PC-9 (cell line): ENCODE data around the gene SPATC1L. TPM values are rescaled to one million over a fixed set of nuclear protein-coding genes. Genes with fewer than 3 reads are reported as not detected.

Experiments used
- BruUV-seq: library from RNA; stranded (reverse); fragments of 400-500 nt; replicated peaks from 2 replicates; lab custom pipeline; 2021; lab: Mats Ljungman, UMichigan
- CTCF ChIA-PET: fragments of 300-600 bp; sonication (Branson Sonifier 250); formaldehyde crosslinking; loops from one replicate; lab custom pipeline; 2022; ENCODE audit warnings: antibody characterized with exemption; lab: Charles Lee
- POLR2A ChIA-PET: fragments of 300-600 bp; sonication (Branson Sonifier 250); formaldehyde crosslinking; loops from one replicate; lab custom pipeline; 2022; ENCODE audit warnings: antibody characterized with exemption; ENCODE audit not compliant: unreplicated experiment; lab: Charles Lee
- DNase-seq, 2 experiments: peaks; one replicate each; pipeline versions ENCODE4 v3.0.0 to v3.0.0-alpha.2; 2015 to 2022; ENCODE audit warnings: mixed read lengths in 1 of 2
- H2AFZ ChIP-seq: fragments of 200-600 bp; sonication (generic); 2 replicates; pipeline ENCODE4 v1.8.1; 2017; ENCODE audit warnings: antibody characterized with exemption
- H3F3A ChIP-seq: fragments of 200-600 bp; sonication (generic); 2 replicates; pipeline ENCODE4 v1.8.1; 2017; ENCODE audit warnings: antibody characterized with exemption, mild to moderate bottlenecking, low read depth; ENCODE audit not compliant: insufficient read depth
- H3K27ac ChIP-seq: fragments of 200-600 bp; sonication (generic); 2 replicates; pipeline ENCODE4 v1.6.1; 2016; ENCODE audit warnings: mixed run types
- H3K27me3 ChIP-seq: fragments of 200-600 bp; sonication (generic); 2 replicates; pipeline ENCODE4 v1.6.1; 2016; ENCODE audit warnings: low read depth, mixed run types; ENCODE audit not compliant: insufficient read depth
- H3K36me3 ChIP-seq: fragments of 200-600 bp; sonication (generic); 2 replicates; pipeline ENCODE4 v1.6.1; 2016; ENCODE audit warnings: low read depth, mixed run types
- H3K4me1 ChIP-seq: fragments of 200-600 bp; sonication (generic); replicated peaks from 2 replicates; pipeline ENCODE4 v1.6.1; 2016; ENCODE audit warnings: mixed run types; ENCODE audit not compliant: insufficient read depth
- H3K4me2 ChIP-seq: fragments of 200-600 bp; sonication (generic); 2 replicates; pipeline ENCODE4 v1.6.1; 2017; ENCODE audit warnings: mixed run types
- H3K4me3 ChIP-seq: fragments of 200-600 bp; sonication (generic); 2 replicates; pipeline ENCODE4 v1.6.1; 2016; ENCODE audit warnings: mixed run types
- H3K79me2 ChIP-seq: fragments of 200-600 bp; sonication (generic); 2 replicates; pipeline ENCODE4 v1.6.1; 2017; ENCODE audit warnings: low read depth, mixed run types
- H3K9me2 ChIP-seq: fragments of 200-600 bp; sonication (generic); 2 replicates; pipeline ENCODE4 v1.8.1; 2017; ENCODE audit warnings: mild to moderate bottlenecking; ENCODE audit not compliant: insufficient read depth
- H3K9me3 ChIP-seq: fragments of 200-600 bp; sonication (generic); 2 replicates; pipeline ENCODE4 v1.8.1; 2016; ENCODE audit warnings: low read depth; ENCODE audit not compliant: insufficient read depth
- H4K20me1 ChIP-seq: fragments of 200-600 bp; sonication (generic); 2 replicates; pipeline ENCODE4 v1.8.1; 2017; ENCODE audit not compliant: insufficient read depth
- EZH2 ChIP-seq: fragments of 200-600 bp; sonication (generic); IDR thresholded peaks from 2 replicates; pipeline ENCODE4 v1.8.0; 2017; ENCODE audit warnings: antibody characterized with exemption, low read depth
- intact Hi-C: fragments of 100-400 bp; cut with micrococcal nuclease; formaldehyde crosslinking; loops from one replicate; pipeline ENCODE4 v1.10.0; 2022; ENCODE audit not compliant: unreplicated experiment
- total RNA-seq: library from RNA; stranded (reverse); gene quantifications from 2 replicates; pipeline ENCODE4 v1.2.3, GENCODE V29; 2021
- TF ChIP-seq, protein P1 (sequence below): fragments of 200-600 bp; sonication (generic); conservative IDR thresholded peaks from 2 replicates; pipeline ENCODE4 v1.6.1; 2017; ENCODE audit warnings: mixed run types, antibody characterized with exemption, mild to moderate bottlenecking, moderate library complexity

The SPATC1L gene
- total RNA-seq, 1 experiment from 2014 or later = 32.7 TPM

DNA sequence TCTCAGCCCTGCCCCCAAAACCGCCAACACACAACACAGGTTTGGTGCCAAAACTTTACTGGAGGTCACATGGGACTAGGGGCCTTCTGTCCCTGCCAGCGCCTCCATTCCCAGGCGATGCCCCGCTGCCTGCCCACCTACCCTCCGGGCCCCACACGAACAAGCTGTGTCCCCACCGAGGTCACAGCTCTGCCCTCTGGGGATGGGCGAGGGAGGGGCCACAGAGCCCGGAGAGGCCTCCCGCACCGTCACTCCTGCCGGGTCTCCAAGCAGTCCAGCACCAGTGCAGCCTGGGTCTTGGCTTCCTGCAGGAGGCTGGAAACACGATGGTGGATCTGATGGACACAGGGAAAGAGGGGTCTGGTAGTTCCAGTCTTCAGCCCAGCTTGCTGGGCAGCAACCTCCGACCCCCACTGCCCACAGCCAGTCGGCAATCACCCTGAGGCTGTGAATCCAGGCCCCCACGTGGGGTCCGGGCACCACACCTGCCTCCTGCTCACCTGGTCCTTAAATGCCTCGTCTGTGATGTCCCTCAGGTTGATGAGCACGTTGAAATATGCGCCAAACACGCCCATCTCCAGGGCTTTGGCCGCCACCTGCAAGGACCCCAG lies 47.4 kb downstream of the SPATC1L start:
- Histone ChIP-seq H3K4me1 (no peaks in the 10 kb centered on the region), H3K9me2 (no peaks in the 10 kb centered on the region), H3F3A (no peaks in the 10 kb centered on the region), H3K36me3 (no peaks in the 10 kb centered on the region), H3K4me3 (no peak overlapping the region), H2AFZ (no peak overlapping the region), H4K20me1 (no peaks in the 10 kb centered on the region), H3K27ac (no peak overlapping the region), H3K4me2 (no peak overlapping the region), H3K9me3 (no peaks in the 10 kb centered on the region), H3K79me2 (no peaks in the 10 kb centered on the region), H3K27me3 (no peaks in the 10 kb centered on the region)
- no peak for TF ChIP-seq EZH2
- TF ChIP-seq, protein P1, sequence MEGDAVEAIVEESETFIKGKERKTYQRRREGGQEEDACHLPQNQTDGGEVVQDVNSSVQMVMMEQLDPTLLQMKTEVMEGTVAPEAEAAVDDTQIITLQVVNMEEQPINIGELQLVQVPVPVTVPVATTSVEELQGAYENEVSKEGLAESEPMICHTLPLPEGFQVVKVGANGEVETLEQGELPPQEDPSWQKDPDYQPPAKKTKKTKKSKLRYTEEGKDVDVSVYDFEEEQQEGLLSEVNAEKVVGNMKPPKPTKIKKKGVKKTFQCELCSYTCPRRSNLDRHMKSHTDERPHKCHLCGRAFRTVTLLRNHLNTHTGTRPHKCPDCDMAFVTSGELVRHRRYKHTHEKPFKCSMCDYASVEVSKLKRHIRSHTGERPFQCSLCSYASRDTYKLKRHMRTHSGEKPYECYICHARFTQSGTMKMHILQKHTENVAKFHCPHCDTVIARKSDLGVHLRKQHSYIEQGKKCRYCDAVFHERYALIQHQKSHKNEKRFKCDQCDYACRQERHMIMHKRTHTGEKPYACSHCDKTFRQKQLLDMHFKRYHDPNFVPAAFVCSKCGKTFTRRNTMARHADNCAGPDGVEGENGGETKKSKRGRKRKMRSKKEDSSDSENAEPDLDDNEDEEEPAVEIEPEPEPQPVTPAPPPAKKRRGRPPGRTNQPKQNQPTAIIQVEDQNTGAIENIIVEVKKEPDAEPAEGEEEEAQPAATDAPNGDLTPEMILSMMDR = no peak
- intact Hi-C loops = no loop called here
- no TSS peak for BruUV-seq
- POLR2A ChIA-PET = no interaction called here
- DNase-seq = no peak
- CTCF ChIA-PET = no interaction called here

DNA sequence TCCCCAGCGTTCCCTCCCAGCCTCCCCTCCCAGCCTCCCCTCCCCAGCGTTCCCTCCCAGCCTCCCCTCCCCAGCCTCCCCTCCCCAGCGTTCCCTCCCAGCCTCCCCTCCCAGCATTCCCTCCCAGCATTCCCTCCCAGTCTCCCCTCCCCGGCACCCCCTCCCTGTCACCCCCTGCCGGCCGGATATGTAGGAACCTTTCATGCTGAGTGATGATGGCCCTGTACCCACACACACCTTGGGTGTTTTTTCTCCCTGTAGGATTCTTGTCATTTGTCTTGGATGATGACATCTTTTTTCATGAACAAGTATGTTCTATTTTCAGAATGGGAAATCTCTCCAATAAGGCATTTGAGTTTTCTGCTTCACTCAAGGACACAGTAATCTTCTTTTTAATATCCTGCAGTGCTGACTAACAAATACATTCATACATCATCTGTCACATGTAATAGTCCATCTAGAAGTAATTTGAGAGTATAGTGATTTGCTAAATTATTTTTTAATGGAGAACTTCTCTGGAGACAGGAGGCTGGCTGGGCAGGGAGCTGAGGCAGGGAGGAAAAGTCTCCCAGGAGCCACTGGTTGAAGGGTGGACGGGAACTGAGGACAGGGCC lies 48.4 kb downstream of the SPATC1L start:
- POLR2A ChIA-PET = no interaction called here
- no TSS peak for BruUV-seq
- Histone ChIP-seq H3K4me2 (no peak overlapping the region), H3K27ac (no peak overlapping the region), H3F3A (no peaks in the 10 kb centered on the region), H3K79me2 (no peaks in the 10 kb centered on the region), H2AFZ (no peak overlapping the region), H3K36me3 (no peaks in the 10 kb centered on the region), H4K20me1 (no peaks in the 10 kb centered on the region), H3K4me1 (no peaks in the 10 kb centered on the region), H3K4me3 (no peak overlapping the region), H3K9me2 (no peaks in the 10 kb centered on the region), H3K9me3 (no peaks in the 10 kb centered on the region), H3K27me3 (no peaks in the 10 kb centered on the region)
- TF ChIP-seq, protein P1 = no peak
- no peak for TF ChIP-seq EZH2
- CTCF ChIA-PET = no interaction called here
- intact Hi-C loops = no loop called here
- no peak for DNase-seq

DNA sequence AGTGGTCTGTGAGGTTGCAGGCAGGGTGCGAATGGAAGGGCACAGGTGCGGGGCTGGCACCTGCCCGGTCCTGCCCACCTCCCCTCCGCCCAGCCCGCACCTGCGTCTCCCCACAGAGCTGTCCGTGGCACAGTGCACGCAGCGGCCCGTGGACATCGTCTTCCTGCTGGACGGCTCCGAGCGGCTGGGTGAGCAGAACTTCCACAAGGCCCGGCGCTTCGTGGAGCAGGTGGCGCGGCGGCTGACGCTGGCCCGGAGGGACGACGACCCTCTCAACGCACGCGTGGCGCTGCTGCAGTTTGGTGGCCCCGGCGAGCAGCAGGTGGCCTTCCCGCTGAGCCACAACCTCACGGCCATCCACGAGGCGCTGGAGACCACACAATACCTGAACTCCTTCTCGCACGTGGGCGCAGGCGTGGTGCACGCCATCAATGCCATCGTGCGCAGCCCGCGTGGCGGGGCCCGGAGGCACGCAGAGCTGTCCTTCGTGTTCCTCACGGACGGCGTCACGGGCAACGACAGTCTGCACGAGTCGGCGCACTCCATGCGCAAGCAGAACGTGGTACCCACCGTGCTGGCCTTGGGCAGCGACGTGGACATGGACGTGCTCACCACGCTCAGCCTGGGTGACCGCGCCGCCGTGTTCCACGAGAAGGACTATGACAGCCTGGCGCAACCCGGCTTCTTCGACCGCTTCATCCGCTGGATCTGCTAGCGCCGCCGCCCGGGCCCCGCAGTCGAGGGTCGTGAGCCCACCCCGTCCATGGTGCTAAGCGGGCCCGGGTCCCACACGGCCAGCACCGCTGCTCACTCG lies 52.2 kb downstream of the SPATC1L start:
- intact Hi-C loops = no loop called here
- Histone ChIP-seq H3K27me3 (no peaks in the 10 kb centered on the region), H3K4me3 (no peak overlapping the region), H3K27ac (no peak overlapping the region), H3F3A (no peaks in the 10 kb centered on the region), H4K20me1 (no peaks in the 10 kb centered on the region), H2AFZ (no peak overlapping the region), H3K36me3 (no peaks in the 10 kb centered on the region), H3K4me2 (no peak overlapping the region), H3K9me3 (no peaks in the 10 kb centered on the region), H3K79me2 (no peaks in the 10 kb centered on the region), H3K9me2 (no peaks in the 10 kb centered on the region), H3K4me1 (no peaks in the 10 kb centered on the region)
- DNase-seq = no peak
- TF ChIP-seq, protein P1 = no peak
- TF ChIP-seq EZH2 = no peak
- ChIA-PET CTCF (interaction anchor here (0.7 kb wide), 2 partner anchors 166 to 469 kb away, joined by 4 to 7 read pairs; no protein-coding TSS in a partner anchor), POLR2A (no interaction called here)
- BruUV-seq = no TSS peak
